H1 (cell line): ENCODE results near the gene CXCL16. TPM values are rescaled to one million over a fixed set of nuclear protein-coding genes. Genes with fewer than 3 reads are reported as not detected.

Experiments used
- ASH2L ChIP-seq: fragments of 200-600, 300-600 bp; sonication (generic); IDR thresholded peaks from one replicate; pipeline ENCODE4 v1.7.1; 2017; ENCODE audit warnings: low read length
- CTCF ChIP-seq, 3 experiments: IDR thresholded peaks; 1 replicate in 2 of 3; 2 replicates in 1 of 3; pipeline versions ENCODE4 v1.5.1 to v1.6.1; 2011; ENCODE audit warnings: low read length in 3 of 3, mild to moderate bottlenecking in 3 of 3, inconsistent platforms in 2 of 3, low read depth in 1 of 3, moderate library complexity in 1 of 3; ENCODE audit not compliant: insufficient read depth in 1 of 3; ENCODE audit errors: control extremely low read depth in 1 of 3
- EGR1 ChIP-seq: IDR thresholded peaks from 2 replicates; pipeline ENCODE4 v1.6.1; 2011; ENCODE audit warnings: low read depth, low read length, borderline replicate concordance
- EZH2 ChIP-seq: fragments of 200-600 bp; sonication (generic); IDR thresholded peaks from 2 replicates; pipeline ENCODE4 v1.7.1; 2012; ENCODE audit warnings: low read depth, mild to moderate bottlenecking, moderate library complexity, low read length, inconsistent platforms; ENCODE audit not compliant: severe bottlenecking
- FOSL1 ChIP-seq: IDR thresholded peaks from 2 replicates; pipeline ENCODE4 v1.6.1; 2011; ENCODE audit warnings: mild to moderate bottlenecking, low read depth, low read length, moderate library complexity; ENCODE audit not compliant: insufficient read depth
- MAFK ChIP-seq: IDR thresholded peaks from 2 replicates; pipeline ENCODE4 v1.6.1; 2012; ENCODE audit warnings: low read depth, mild to moderate bottlenecking, improper control_type of control experiment, low read length
- SIN3A ChIP-seq, 2 experiments: IDR thresholded peaks in 1 of 2; conservative IDR thresholded peaks in 1 of 2; 2 replicates each; pipeline ENCODE4 v1.6.1; 2011 to 2012; ENCODE audit warnings: low read length in 2 of 2, improper control_type of control experiment in 1 of 2, low read depth in 1 of 2, mild to moderate bottlenecking in 1 of 2
- USF2 ChIP-seq: IDR thresholded peaks from 2 replicates; pipeline ENCODE4 v1.6.1; 2011; ENCODE audit warnings: low read length, improper control_type of control experiment
- polyA plus RNA-seq, 7 experiments: library from polyadenylated mRNA; depleted of rRNA in 3 of 7; stranded (reverse) in 5 of 7; unstranded in 2 of 7; fragments of >200 nt in 5 of 7; fragments of 200-250 nt in 2 of 7; gene quantifications; 1 replicate in 5 of 7; 2 replicates in 1 of 7; 4 replicates in 1 of 7; pipeline versions ENCODE4 v1.2.1 to v1.2.3, GENCODE V29; 2011 to 2013; ENCODE audit warnings: missing spikeins in 2 of 7, mixed read lengths in 2 of 7
- total RNA-seq: library from RNA; stranded (reverse); fragmentation: NEBNext Ultra II Directional; extraction: Animal tissue kit (Norgen Biotek cat#: 25700); gene quantifications from 2 replicates; pipeline ENCODE4 v1.2.1, GENCODE V29; 2021

The CXCL16 gene
- total and polyA plus RNA-seq, 2 of the 8 experiments (the other 6 are each of a cell fraction or from before 2014, with no cell fraction given): 3.5 to 4.8 TPM

- TF ChIP-seq CTCF (IDR thresholded peaks at IDR 0.05; ENCODE audit: control extremely low read depth in 1 of 3, insufficient read depth in 1 of 3, low read depth in 1 of 3, low read length in 3 of 3) (peak; percentile 34 to 58 (median 41); a peak in 3 of 4 replicates), MAFK (no peak), USF2 (no peak), ASH2L (no peak), EGR1 (0 out of 2 replicates have a peak, but pooled peaks have one; percentile 1), SIN3A (conservative IDR thresholded peaks at IDR 0.05 in 1 of 2, IDR thresholded peaks at IDR 0.05 in 1 of 2; ENCODE audit: low read depth in 1 of 2, low read length in 2 of 2) (no peak; a peak in 1 of 4 replicates), EZH2 (no peak), FOSL1 (no peak)
- TF ChIP-seq, all 59 proteins: peak for 16
These were observed 29.7 kb downstream of the CXCL16 start, which contains the start of gene ARRB2 (continued) for GRCh38 chr17:4709794-4710692.
